Frontal cortex (tissue), 4 donors: Measurements from ENCODE around the gene SLC25A10. TPM values are rescaled to one million over a fixed set of nuclear protein-coding genes. Genes with fewer than 3 reads are reported as not detected.
"Not testable (repeated sequence)": the region's sequence is repeated elsewhere in the genome, so short reads cannot be mapped to it uniquely, and the experiment has no call there.

Experiments used
- DNase-seq, 2 donors: peaks; one replicate each; pipeline ENCODE4 v3.0.0; 2012; ENCODE audit warnings: low spot score in 2 of 2
- FAIRE-seq: peaks from 2 replicates; lab custom pipeline; 2012; peaks lifted over from hg19 to GRCh38; lab: Jason Lieb, UNC
- small RNA-seq: library from RNA; depleted of rRNA; stranded (forward); fragments of <200 nt; gene quantifications from one replicate; pipeline ENCODE3, GENCODE V24; 2014
- total RNA-seq: library from RNA; depleted of rRNA; stranded (reverse); fragments of >200 nt; gene quantifications from one replicate; pipeline ENCODE4 v1.2.3, GENCODE V29; 2014
- donor health status: control.
- donor health status: control.
- donor health status: control.

Gene SLC25A10
- total RNA-seq, 1 donor from 2014 or later, result 4.9 TPM

DNA sequence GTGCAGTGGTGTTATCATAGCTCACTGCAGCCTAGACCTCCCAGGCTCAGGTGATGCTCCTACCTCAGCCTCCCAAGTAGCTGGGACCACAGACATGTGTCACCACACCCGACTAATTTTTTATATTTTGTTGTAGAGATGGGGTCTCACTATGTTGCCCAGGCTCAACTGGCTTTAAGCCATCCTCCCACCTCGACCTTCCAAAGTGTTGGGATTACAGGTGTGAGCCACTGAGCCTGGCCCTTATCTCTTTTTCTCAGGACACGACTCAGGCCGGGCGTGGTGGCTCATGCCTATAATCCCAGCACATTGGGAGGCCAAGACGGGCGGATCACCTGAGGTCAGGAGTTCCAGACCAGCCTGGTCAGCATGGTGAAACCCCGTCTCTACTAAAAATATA lies 27.5 kb downstream of the SLC25A10 start:
- DNase-seq, FAIRE-seq: not testable (repeated sequence)

DNA sequence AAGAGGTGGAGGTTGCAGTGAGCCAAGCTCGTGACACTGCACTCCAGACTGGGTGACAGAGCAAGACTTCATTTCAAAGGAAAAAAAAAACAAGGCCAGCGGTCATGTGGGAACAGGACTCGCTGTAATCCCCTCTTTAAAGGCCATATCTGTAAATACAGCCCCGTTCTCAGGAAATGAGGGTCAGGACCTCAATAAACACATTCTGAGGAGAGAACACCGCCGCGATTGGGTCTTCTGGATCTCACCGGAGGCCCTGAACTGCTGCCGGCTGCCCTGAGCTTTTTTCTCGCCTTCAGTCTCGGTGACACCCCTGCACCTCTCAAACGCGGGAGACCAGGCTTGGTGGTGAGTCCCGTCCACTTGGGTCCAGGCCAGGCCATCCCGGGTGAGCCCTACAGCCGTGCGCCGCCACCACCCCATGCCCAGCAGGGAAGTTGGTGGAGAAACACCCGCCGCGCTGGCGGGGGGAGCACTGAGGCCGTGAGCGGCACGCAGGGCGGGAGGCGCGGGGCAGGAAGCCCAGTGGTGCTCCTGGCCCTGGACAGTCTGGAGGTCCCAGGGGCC lies 28.4 kb downstream of the SLC25A10 start:
- DNase-seq (no peak), FAIRE-seq (no peak)

DNA sequence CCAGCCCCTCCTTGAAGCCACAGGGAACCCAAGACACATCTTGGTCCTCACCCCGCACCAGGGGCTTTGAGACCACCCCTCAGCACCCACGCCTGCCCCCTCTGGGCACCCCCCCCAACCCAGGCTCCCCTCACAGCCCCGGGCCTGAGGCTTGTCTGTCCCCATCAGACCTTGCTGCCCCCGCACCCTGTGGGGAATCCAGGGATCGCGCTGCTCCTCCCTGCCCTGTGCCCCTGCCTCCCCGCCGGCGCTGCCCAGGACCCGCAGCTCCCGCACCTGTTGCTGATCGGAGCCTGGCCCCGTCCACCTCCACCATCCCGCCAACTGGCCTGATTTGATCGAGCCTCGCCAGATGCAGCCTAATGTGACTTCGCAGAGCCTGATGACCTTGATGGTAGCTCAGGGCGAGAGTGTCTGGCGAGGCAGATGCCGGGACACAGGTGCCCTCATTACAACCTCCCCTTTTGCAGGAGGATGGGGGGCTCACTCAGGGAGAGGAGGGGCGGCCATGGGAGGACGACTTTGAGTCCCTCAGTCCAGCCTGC lies 29.0 kb downstream of the SLC25A10 start:
- FAIRE-seq, result no peak
- DNase-seq, result no peak

DNA sequence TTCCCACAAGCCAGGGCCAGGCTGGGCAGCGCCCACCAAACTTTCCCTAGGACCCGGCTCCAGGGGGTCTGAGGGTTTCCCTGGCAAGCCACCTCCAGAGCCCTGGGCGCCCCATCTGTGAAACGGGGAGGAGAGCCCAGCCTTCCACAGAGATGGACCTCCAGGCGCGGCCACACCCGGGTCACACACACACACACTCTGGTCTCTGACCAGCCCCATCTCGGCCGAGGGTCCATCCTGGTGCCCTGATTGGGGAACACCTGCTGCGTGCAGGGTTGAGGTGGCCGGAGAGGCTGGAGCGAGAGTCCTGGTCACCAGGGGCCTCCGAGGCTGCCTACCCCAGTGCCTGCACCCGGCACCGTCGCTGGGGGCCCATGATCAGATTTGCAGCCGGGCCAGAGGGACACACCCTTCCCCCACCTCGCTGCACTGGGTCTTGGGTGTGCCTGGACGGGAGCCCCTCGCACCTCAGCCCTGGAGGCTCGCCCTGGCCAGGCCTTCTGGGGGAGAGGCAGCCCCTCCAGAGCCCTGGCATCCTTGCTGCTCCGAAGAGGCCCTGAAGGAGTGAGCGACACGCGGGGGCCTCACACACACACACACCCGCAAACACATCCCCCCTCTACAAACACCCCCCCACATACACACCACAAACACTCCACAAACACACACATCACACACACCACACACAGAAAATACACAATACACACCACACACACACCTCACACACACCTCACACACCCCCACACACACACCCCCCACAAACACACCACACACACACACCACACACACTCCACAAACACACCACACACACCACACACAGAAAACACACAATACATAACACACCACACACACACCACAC lies 29.7 kb downstream of the SLC25A10 start:
- FAIRE-seq, result no peak
- DNase-seq, result no peak

Small RNA genes lying within 50 kb of the gene (small RNA-seq; reads per million reads assigned to genes)
- gene MIR6786, result 0.08 reads per million

Other genes with a start within 250 kb of the SLC25A10 start
- gene ACTG1, start 199.5 kb upstream of the SLC25A10 start, total RNA-seq, result 5,358 TPM
- 4.9 TPM for gene FSCN2, start 183.9 kb upstream of the SLC25A10 start, total RNA-seq
- gene FAAP100, start 159.9 kb upstream of the SLC25A10 start, total RNA-seq, result 21.6 TPM
- gene NPLOC4, start 75.2 kb upstream of the SLC25A10 start, total RNA-seq, result 39.9 TPM
- gene TSPAN10, start 75.1 kb upstream of the SLC25A10 start, total RNA-seq, result not detected
- gene PDE6G, start 55.7 kb upstream of the SLC25A10 start, total RNA-seq, result not detected
- 8.2 TPM for gene OXLD1, start 45.7 kb upstream of the SLC25A10 start, total RNA-seq
- gene CCDC137, start 45.5 kb upstream of the SLC25A10 start, total RNA-seq, result 6.1 TPM
- gene ARL16, start 28.5 kb upstream of the SLC25A10 start, total RNA-seq, result 40.4 TPM
- gene HGS, start 28.3 kb upstream of the SLC25A10 start, total RNA-seq, result 44.4 TPM
- gene MRPL12, start 8.9 kb upstream of the SLC25A10 start, total RNA-seq, result 4.9 TPM
- gene GCGR, start 91.9 kb downstream of the SLC25A10 start, total RNA-seq, result not detected
- 86.4 TPM for gene MCRIP1, start 121.0 kb downstream of the SLC25A10 start, total RNA-seq
- gene PPP1R27, start 122.8 kb downstream of the SLC25A10 start, total RNA-seq, result not detected
- gene P4HB, start 148.3 kb downstream of the SLC25A10 start, total RNA-seq, result 66.0 TPM
- 22.4 TPM for gene ARHGDIA, start 159.1 kb downstream of the SLC25A10 start, total RNA-seq
- gene ALYREF, start 179.3 kb downstream of the SLC25A10 start, total RNA-seq, result 92.1 TPM
- gene ANAPC11, start 179.4 kb downstream of the SLC25A10 start, total RNA-seq, result 60.3 TPM
- 1.2 TPM for gene NPB, start 190.0 kb downstream of the SLC25A10 start, total RNA-seq
- gene PCYT2, start 199.1 kb downstream of the SLC25A10 start, total RNA-seq, result 28.9 TPM
- 8.6 TPM for gene SIRT7, start 205.9 kb downstream of the SLC25A10 start, total RNA-seq
- 13.9 TPM for gene MAFG, start 215.5 kb downstream of the SLC25A10 start, total RNA-seq
- gene PYCR1, start 225.0 kb downstream of the SLC25A10 start, total RNA-seq, result 15.9 TPM
- gene MYADML2, start 234.9 kb downstream of the SLC25A10 start, total RNA-seq, result 0.41 TPM
- gene NOTUM, start 248.9 kb downstream of the SLC25A10 start, total RNA-seq, result under 0.01 TPM